Tongue (tissue), 2 donors: ENCODE data around the gene FSIP1. TPM values are rescaled to one million over a fixed set of nuclear protein-coding genes. Genes with fewer than 3 reads are reported as not detected.

Source experiments
- DNase-seq: peaks from one replicate; pipeline ENCODE4 v3.0.0-alpha.2; 2015
- total RNA-seq: library from RNA; depleted of rRNA; stranded (reverse); fragments of >200 nt; gene quantifications from one replicate; pipeline ENCODE4 v1.2.3, GENCODE V29; 2014

The FSIP1 gene
- total RNA-seq, 1 donor from 2014 or later, result 0.10 TPM

- DNase-seq, result no peak
Observed at GRCh38 chr15:39593656-39594445, 188.8 kb downstream of the FSIP1 start.

GRCh38 chr15:39593071-39593655 is 189.5 kb downstream of the FSIP1 start:
- DNase-seq, result no peak

- DNase-seq, result no peak
Observed at GRCh38 chr15:39592500-39592899, 190.1 kb downstream of the FSIP1 start.

- no peak for DNase-seq
Observed at GRCh38 chr15:39591896-39592315, 190.7 kb downstream of the FSIP1 start.

GRCh38 chr15:39591141-39591895 is 191.3 kb downstream of the FSIP1 start:
- no peak for DNase-seq

- no peak for DNase-seq
Observed at GRCh38 chr15:39589815-39590644, 192.6 kb downstream of the FSIP1 start.

GRCh38 chr15:39589193-39589814 is 193.3 kb downstream of the FSIP1 start:
- no peak for DNase-seq

- DNase-seq, result no peak
Observed at GRCh38 chr15:39588531-39589192, 194.0 kb downstream of the FSIP1 start.

GRCh38 chr15:39587731-39588530 is 194.7 kb downstream of the FSIP1 start:
- no peak for DNase-seq

GRCh38 chr15:39587096-39587721 is 195.4 kb downstream of the FSIP1 start:
- DNase-seq, result no peak

- no peak for DNase-seq
Observed at GRCh38 chr15:39586387-39587095, 196.1 kb downstream of the FSIP1 start.

GRCh38 chr15:39585871-39586301 is 196.8 kb downstream of the FSIP1 start:
- no peak for DNase-seq

- no peak for DNase-seq
Observed at GRCh38 chr15:39585389-39585841, 197.2 kb downstream of the FSIP1 start.

GRCh38 chr15:39584662-39585388 is 197.8 kb downstream of the FSIP1 start:
- DNase-seq, result no peak

- no peak for DNase-seq
Observed at GRCh38 chr15:39584266-39584659, 198.4 kb downstream of the FSIP1 start.

GRCh38 chr15:39583596-39584265 is 198.9 kb downstream of the FSIP1 start:
- no peak for DNase-seq

- no peak for DNase-seq
Observed at GRCh38 chr15:39582977-39583595, 199.6 kb downstream of the FSIP1 start.
